MM.1S (cell line): ENCODE measurements around the gene AKAP13.
"Not testable (repeated sequence)": the region's sequence is repeated elsewhere in the genome, so short reads cannot be mapped to it uniquely, and the experiment has no call there.

Source experiments
- DNase-seq: peaks from one replicate; pipeline ENCODE4 v3.0.0-alpha.2; 2015
- H2AFZ ChIP-seq: fragments of 300-600 bp; sonication (generic); 2 replicates; pipeline ENCODE4 v1.6.0; 2016; ENCODE audit warnings: antibody characterized with exemption, low read length
- H3F3A ChIP-seq: fragments of 300-600 bp; sonication (generic); 2 replicates; pipeline ENCODE4 v1.6.1; 2016; ENCODE audit warnings: mild to moderate bottlenecking, antibody characterized with exemption, low read length, moderate library complexity, mixed read lengths; ENCODE audit not compliant: insufficient read depth
- H3K27ac ChIP-seq: fragments of 300-600 bp; sonication (generic); 2 replicates; pipeline ENCODE4 v1.5.1; 2016; ENCODE audit warnings: mild to moderate bottlenecking, low read length
- H3K27me3 ChIP-seq: fragments of 300-600 bp; sonication (generic); replicated peaks from 2 replicates; pipeline ENCODE4 v1.6.0; 2016; ENCODE audit warnings: low read length; ENCODE audit not compliant: insufficient read depth
- H3K36me3 ChIP-seq: fragments of 300-600 bp; sonication (generic); replicated peaks from 2 replicates; pipeline ENCODE4 v1.6.1; 2016; ENCODE audit warnings: mild to moderate bottlenecking, low read length, mixed read lengths; ENCODE audit not compliant: insufficient read depth
- H3K4me1 ChIP-seq: fragments of 300-600 bp; sonication (generic); 2 replicates; pipeline ENCODE4 v1.6.1; 2016; ENCODE audit warnings: low read length, mixed read lengths
- H3K4me2 ChIP-seq: fragments of 300-600 bp; sonication (generic); 2 replicates; pipeline ENCODE4 v1.6.0; 2016; ENCODE audit warnings: low read depth, low read length
- H3K4me3 ChIP-seq: fragments of 300-600 bp; sonication (generic); 2 replicates; pipeline ENCODE4 v1.5.1; 2016; ENCODE audit warnings: low read length, mixed read lengths
- H3K79me2 ChIP-seq: fragments of 300-600 bp; sonication (generic); 2 replicates; pipeline ENCODE4 v1.6.1; 2016; ENCODE audit warnings: mixed run types, low read length, mixed read lengths
- H3K9ac ChIP-seq: fragments of 300-600 bp; sonication (generic); 2 replicates; pipeline ENCODE4 v1.6.1; 2016; ENCODE audit warnings: low read length, mixed read lengths
- H3K9me2 ChIP-seq: fragments of 300-600 bp; sonication (generic); replicated peaks from 2 replicates; pipeline ENCODE4 v1.6.1; 2016; ENCODE audit warnings: mild to moderate bottlenecking, low read length, mixed read lengths; ENCODE audit not compliant: insufficient read depth
- H3K9me3 ChIP-seq: fragments of 300-600 bp; sonication (generic); replicated peaks from 2 replicates; pipeline ENCODE4 v1.6.1; 2016; ENCODE audit warnings: mild to moderate bottlenecking, low read length, mixed read lengths; ENCODE audit not compliant: insufficient read depth
- H4K20me1 ChIP-seq: fragments of 300-600 bp; sonication (generic); 2 replicates; pipeline ENCODE4 v1.6.1; 2016; ENCODE audit warnings: mild to moderate bottlenecking, low read length, moderate library complexity, mixed read lengths; ENCODE audit not compliant: insufficient read depth
- EZH2 ChIP-seq: fragments of 300-600 bp; sonication (generic); optimal IDR thresholded peaks from 2 replicates; pipeline ENCODE3; 2017; ENCODE audit warnings: low read depth, mild to moderate bottlenecking, antibody characterized with exemption, low read length, mixed read lengths
- EZH2phosphoT487 ChIP-seq: fragments of 300-600 bp; sonication (generic); IDR thresholded peaks from 2 replicates; pipeline ENCODE4 v1.6.1; 2018; ENCODE audit warnings: antibody characterized with exemption, low read length
- TF ChIP-seq, protein P1 (sequence below): fragments of 300-600 bp; sonication (generic); IDR thresholded peaks from 2 replicates; pipeline ENCODE4 v1.5.1; 2016; ENCODE audit warnings: antibody characterized with exemption, low read length, mixed read lengths

AKAP13 gene

DNA sequence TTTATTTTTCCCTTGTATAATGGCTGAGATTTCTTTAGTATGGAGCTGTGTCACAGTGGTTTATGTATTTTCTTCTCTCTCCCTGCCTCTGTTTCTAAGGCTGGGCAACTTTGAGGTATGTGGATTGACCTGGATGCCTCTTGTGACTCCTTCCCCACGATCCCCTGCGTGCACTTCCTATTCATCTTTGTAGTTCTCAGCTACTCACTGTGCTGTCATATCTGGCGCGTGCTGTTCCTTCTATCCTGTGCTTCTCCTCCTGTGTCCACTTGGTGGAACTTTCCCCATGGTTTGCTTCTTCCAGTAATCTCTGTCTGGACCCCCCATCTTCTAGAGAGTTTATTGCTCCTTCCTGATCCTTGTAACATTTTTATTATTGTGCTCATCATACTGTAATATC lies 97.3 kb downstream of the AKAP13 start:
- Histone ChIP-seq H3K9ac (no peak overlapping the region), H3K4me3 (no peak overlapping the region), H3K27me3 (no peaks in the 10 kb centered on the region), H3K4me2 (no peak overlapping the region), H2AFZ (no peak overlapping the region), H3K79me2 (peaks cover 24% of the 10 kb centered on the region), H3F3A (peaks cover 6% of the 10 kb centered on the region), H3K27ac (no peak overlapping the region), H3K9me2 (no peaks in the 10 kb centered on the region), H3K36me3 (no peaks in the 10 kb centered on the region), H4K20me1 (no peaks in the 10 kb centered on the region), H3K4me1 (peaks cover 45% of the 10 kb centered on the region), H3K9me3 (no peaks in the 10 kb centered on the region)
- DNase-seq: no peak
- TF ChIP-seq EZH2phosphoT487 (no peak), EZH2 (no peak)
- TF ChIP-seq, protein P1, sequence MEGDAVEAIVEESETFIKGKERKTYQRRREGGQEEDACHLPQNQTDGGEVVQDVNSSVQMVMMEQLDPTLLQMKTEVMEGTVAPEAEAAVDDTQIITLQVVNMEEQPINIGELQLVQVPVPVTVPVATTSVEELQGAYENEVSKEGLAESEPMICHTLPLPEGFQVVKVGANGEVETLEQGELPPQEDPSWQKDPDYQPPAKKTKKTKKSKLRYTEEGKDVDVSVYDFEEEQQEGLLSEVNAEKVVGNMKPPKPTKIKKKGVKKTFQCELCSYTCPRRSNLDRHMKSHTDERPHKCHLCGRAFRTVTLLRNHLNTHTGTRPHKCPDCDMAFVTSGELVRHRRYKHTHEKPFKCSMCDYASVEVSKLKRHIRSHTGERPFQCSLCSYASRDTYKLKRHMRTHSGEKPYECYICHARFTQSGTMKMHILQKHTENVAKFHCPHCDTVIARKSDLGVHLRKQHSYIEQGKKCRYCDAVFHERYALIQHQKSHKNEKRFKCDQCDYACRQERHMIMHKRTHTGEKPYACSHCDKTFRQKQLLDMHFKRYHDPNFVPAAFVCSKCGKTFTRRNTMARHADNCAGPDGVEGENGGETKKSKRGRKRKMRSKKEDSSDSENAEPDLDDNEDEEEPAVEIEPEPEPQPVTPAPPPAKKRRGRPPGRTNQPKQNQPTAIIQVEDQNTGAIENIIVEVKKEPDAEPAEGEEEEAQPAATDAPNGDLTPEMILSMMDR: no peak

DNA sequence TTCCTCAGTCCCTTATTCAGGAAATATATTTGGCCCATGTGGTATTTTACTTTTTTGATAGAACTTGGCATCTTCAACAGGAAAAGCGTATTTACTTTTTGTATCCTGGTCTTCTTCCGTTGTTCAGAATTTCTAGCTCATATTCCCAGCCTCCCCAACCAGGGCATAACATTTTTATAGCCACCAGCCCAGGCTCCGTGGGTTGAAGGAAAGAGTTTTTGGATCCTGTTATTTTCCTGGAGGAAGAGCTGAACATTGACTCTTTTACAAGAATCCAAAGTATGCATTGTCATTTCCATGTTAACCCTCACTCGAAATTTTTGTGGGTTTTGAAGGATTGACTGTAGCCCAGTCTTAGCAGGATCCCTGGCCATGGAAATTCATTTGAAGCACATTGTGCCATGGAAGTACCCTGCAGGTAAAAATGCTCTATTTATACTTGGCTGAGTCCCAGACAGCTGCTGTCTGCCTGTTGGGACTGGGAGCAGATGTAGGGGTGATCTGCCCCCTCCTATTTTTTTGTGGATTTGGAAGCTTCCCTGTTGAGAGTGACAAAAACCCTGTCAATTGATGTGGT lies 98.8 kb downstream of the AKAP13 start:
- TF ChIP-seq EZH2phosphoT487 (no peak), EZH2 (no peak)
- TF ChIP-seq, protein P1: no peak
- Histone ChIP-seq H3K9me3 (no peaks in the 10 kb centered on the region), H3K4me2 (no peak overlapping the region), H3K9me2 (no peaks in the 10 kb centered on the region), H3K36me3 (no peaks in the 10 kb centered on the region), H2AFZ (no peak overlapping the region), H3K4me3 (no peak overlapping the region), H3K27ac (no peak overlapping the region), H3K9ac (no peak overlapping the region), H3K27me3 (no peaks in the 10 kb centered on the region), H3K79me2 (peaks cover 20% of the 10 kb centered on the region), H3K4me1 (peaks cover 33% of the 10 kb centered on the region), H4K20me1 (no peaks in the 10 kb centered on the region), H3F3A (peaks cover 6% of the 10 kb centered on the region)
- DNase-seq: no peak

DNA sequence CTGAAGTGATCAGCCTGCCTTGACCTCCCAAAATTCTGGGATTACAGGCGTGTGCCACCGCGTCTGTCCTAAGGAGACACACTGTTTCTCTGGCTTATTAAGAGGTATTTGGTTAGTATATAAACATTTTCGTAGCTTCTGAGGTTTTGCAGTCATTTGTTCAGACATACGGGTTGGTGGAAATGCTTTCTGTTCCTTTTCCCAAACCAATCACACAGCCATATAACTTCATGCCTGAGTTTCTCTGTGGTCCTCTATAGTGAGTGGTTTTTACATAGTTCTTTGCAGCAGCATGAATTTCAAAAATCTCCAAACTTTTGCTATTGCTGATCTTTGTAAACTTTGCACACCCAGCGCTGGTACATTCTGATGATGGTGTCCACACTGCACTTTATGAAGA lies 100.5 kb downstream of the AKAP13 start:
- Histone ChIP-seq H3F3A (no peaks in the 10 kb centered on the region), H3K9me2 (no peaks in the 10 kb centered on the region), H3K27ac (no peak overlapping the region), H3K4me2 (no peak overlapping the region), H3K79me2 (peaks cover 19% of the 10 kb centered on the region), H3K9me3 (no peaks in the 10 kb centered on the region), H3K9ac (no peak overlapping the region), H3K4me3 (no peak overlapping the region), H3K4me1 (peaks cover 16% of the 10 kb centered on the region), H3K36me3 (no peaks in the 10 kb centered on the region), H4K20me1 (no peaks in the 10 kb centered on the region), H2AFZ (no peak overlapping the region), H3K27me3 (no peaks in the 10 kb centered on the region)
- DNase-seq: no peak
- TF ChIP-seq EZH2 (no peak), EZH2phosphoT487 (no peak)
- TF ChIP-seq, protein P1: no peak

DNA sequence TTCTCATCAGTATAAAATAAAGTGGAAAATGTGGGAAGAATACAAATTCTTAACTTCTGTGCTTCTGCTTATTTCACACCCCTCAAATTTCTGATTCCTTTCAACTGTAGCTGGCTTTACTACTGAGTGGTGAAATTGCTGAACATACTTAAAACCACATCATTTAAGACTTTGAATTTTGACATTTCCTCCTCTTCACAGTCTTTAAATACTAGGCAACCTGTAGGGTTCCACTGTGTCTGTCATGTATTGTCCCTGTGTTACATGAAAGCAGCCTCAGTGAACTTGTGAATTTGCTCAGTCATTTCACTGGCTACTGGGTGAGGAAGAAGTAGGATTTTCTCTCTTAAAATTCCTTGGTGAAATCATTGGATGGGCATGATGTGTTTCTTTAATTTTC lies 101.1 kb downstream of the AKAP13 start:
- not testable (repeated sequence) for H3K27ac ChIP-seq, H3K9me2 ChIP-seq, H2AFZ ChIP-seq, H3F3A ChIP-seq, H3K36me3 ChIP-seq, H4K20me1 ChIP-seq, H3K4me3 ChIP-seq, H3K27me3 ChIP-seq, H3K9ac ChIP-seq, DNase-seq, H3K4me2 ChIP-seq, H3K9me3 ChIP-seq
- Histone ChIP-seq H3K4me1 (peaks cover 14% of the 10 kb centered on the region; the same call in 1 of the 2 replicates), H3K79me2 (peaks cover 13% of the 10 kb centered on the region)
